Liver (tissue), 9 donors: ENCODE measurements around the gene MOB4. TPM values are rescaled to one million over a fixed set of nuclear protein-coding genes. Genes with fewer than 3 reads are reported as not detected.

Experiments used
- DNase-seq: peaks from one replicate; pipeline ENCODE4 v3.0.0-alpha.2; 2017; ENCODE audit warnings: low spot score
- H3K27ac ChIP-seq, 2 donors: one replicate each; pipeline ENCODE4 v1.7.0; 2013; ENCODE audit warnings: inconsistent platforms in 2 of 2, low read length in 2 of 2, control low read depth in 1 of 2, low read depth in 1 of 2, mild to moderate bottlenecking in 1 of 2
- H3K27me3 ChIP-seq, 4 donors: one replicate each; pipeline versions ENCODE4 v1.6.1 to v1.7.0; 2013; ENCODE audit warnings: low read length in 3 of 4, inconsistent platforms in 1 of 4, mild to moderate bottlenecking in 1 of 4, moderate library complexity in 1 of 4; ENCODE audit not compliant: control insufficient read depth in 4 of 4, insufficient read depth in 4 of 4
- H3K36me3 ChIP-seq, 4 donors: one replicate each; pipeline versions ENCODE4 v1.6.1 to v1.7.0; 2013; ENCODE audit warnings: low read length in 3 of 4, mild to moderate bottlenecking in 3 of 4, low read depth in 1 of 4, moderate library complexity in 1 of 4; ENCODE audit not compliant: control insufficient read depth in 4 of 4, insufficient read depth in 3 of 4
- H3K4me1 ChIP-seq, 4 donors: one replicate each; pipeline versions ENCODE4 v1.6.1 to v1.7.0; 2013; ENCODE audit warnings: low read length in 3 of 4, mild to moderate bottlenecking in 3 of 4, moderate library complexity in 1 of 4; ENCODE audit not compliant: control insufficient read depth in 4 of 4, insufficient read depth in 4 of 4
- H3K4me3 ChIP-seq, 3 donors: one replicate each; pipeline versions ENCODE4 v1.6.1 to v1.7.0; 2013; ENCODE audit warnings: low read length in 3 of 3, control low read depth in 1 of 3, low read depth in 1 of 3, mild to moderate bottlenecking in 1 of 3
- H3K9ac ChIP-seq, 2 donors: one replicate each; pipeline ENCODE4 v1.7.0; 2013; ENCODE audit warnings: low read length in 2 of 2, mild to moderate bottlenecking in 2 of 2, moderate library complexity in 2 of 2, control low read depth in 1 of 2, low read depth in 1 of 2
- H3K9me3 ChIP-seq, 4 donors: one replicate each; pipeline versions ENCODE4 v1.6.1 to v1.7.0; 2013; ENCODE audit warnings: low read length in 3 of 4; ENCODE audit not compliant: control insufficient read depth in 4 of 4
- EGR1 ChIP-seq, 2 donors: IDR thresholded peaks; 2 replicates each; pipeline ENCODE4 v1.6.1; 2016 to 2018; ENCODE audit warnings: antibody characterized with exemption in 2 of 2, low read depth in 2 of 2
- FOXA1 ChIP-seq: IDR thresholded peaks from 2 replicates; pipeline ENCODE4 v1.6.1; 2016; ENCODE audit warnings: antibody characterized with exemption
- FOXA2 ChIP-seq: IDR thresholded peaks from 2 replicates; pipeline ENCODE4 v1.6.1; 2016; ENCODE audit warnings: antibody characterized with exemption
- GABPA ChIP-seq, 2 donors: IDR thresholded peaks in 1 of 2; conservative IDR thresholded peaks in 1 of 2; 2 replicates each; pipeline ENCODE4 v1.6.1; 2016; ENCODE audit warnings: antibody characterized with exemption in 2 of 2, mild to moderate bottlenecking in 1 of 2, moderate library complexity in 1 of 2
- HNF4A ChIP-seq, 2 donors: conservative IDR thresholded peaks; 2 replicates each; pipeline ENCODE4 v1.6.1; 2016; ENCODE audit warnings: antibody characterized with exemption in 2 of 2, mild to moderate bottlenecking in 2 of 2
- HNF4G ChIP-seq: IDR thresholded peaks from 2 replicates; pipeline ENCODE4 v1.6.1; 2016; ENCODE audit warnings: antibody characterized with exemption
- JUND ChIP-seq, 2 donors: IDR thresholded peaks; 2 replicates each; pipeline ENCODE4 v1.6.1; 2016; ENCODE audit warnings: antibody characterized with exemption in 2 of 2
- NR2F2 ChIP-seq: IDR thresholded peaks from 2 replicates; pipeline ENCODE4 v1.6.1; 2016; ENCODE audit warnings: antibody characterized with exemption
- RAD21 ChIP-seq, 2 donors: IDR thresholded peaks; 2 replicates each; pipeline ENCODE4 v1.6.1; 2016; ENCODE audit warnings: antibody characterized with exemption in 2 of 2, mild to moderate bottlenecking in 2 of 2
- RXRA ChIP-seq, 2 donors: IDR thresholded peaks; 2 replicates each; pipeline ENCODE4 v1.6.1; 2017 to 2018; ENCODE audit warnings: antibody characterized with exemption in 2 of 2, mild to moderate bottlenecking in 1 of 2
- SP1 ChIP-seq: IDR thresholded peaks from 2 replicates; pipeline ENCODE4 v1.6.1; 2018; ENCODE audit warnings: antibody characterized with exemption, mild to moderate bottlenecking
- TAF1 ChIP-seq: conservative IDR thresholded peaks from 2 replicates; pipeline ENCODE4 v1.6.1; 2016; ENCODE audit warnings: antibody characterized with exemption, mild to moderate bottlenecking
- YY1 ChIP-seq: IDR thresholded peaks from 2 replicates; pipeline ENCODE4 v1.6.1; 2016; ENCODE audit warnings: antibody characterized with exemption, mild to moderate bottlenecking
- WGBS: extraction: QIAGEN DNeasy Blood & Tissue Kit; methylation state at CpG from one replicate; pipeline ENCODE4 v1.1.7; 2013; 5-methylcytosine and 5-hydroxymethylcytosine counted together
- polyA plus RNA-seq, 2 donors: library from polyadenylated mRNA; stranded (reverse) in 1 of 2; unstranded in 1 of 2; fragments of 200-250 nt in 1 of 2; fragments of >200 nt in 1 of 2; fragmentation: Nextera tagmentation in 1 of 2; extraction: Ambion mirVana in 1 of 2; gene quantifications; one replicate each; pipeline versions ENCODE4 v1.2.1 to v1.2.3, GENCODE V29; 2013 to 2015
- total RNA-seq, 2 donors: library from RNA; depleted of rRNA; stranded (reverse); fragments of >200 nt; gene quantifications; one replicate each; pipeline ENCODE4 v1.2.3, GENCODE V29; 2014
- TF ChIP-seq, protein P1 (sequence below): fragments of 150-350 bp; IDR thresholded peaks from 2 replicates; pipeline ENCODE4 v1.5.1; 2017; ENCODE audit warnings: improper control_type of control experiment, low read depth, low read length; ENCODE audit not compliant: missing input control
- TF ChIP-seq, protein P2 (sequence below): IDR thresholded peaks from 2 replicates; pipeline ENCODE4 v1.6.1; 2016; ENCODE audit warnings: antibody characterized with exemption
- TF ChIP-seq, protein P3 (sequence below): IDR thresholded peaks from 2 replicates; pipeline ENCODE4 v1.6.1; 2016; ENCODE audit warnings: antibody characterized with exemption
- TF ChIP-seq, protein P4 (sequence below): IDR thresholded peaks from 2 replicates; pipeline ENCODE4 v1.6.1; 2016; ENCODE audit warnings: antibody characterized with exemption, mild to moderate bottlenecking
- donor health status: healthy.
- donor health status: healthy.
- donor health status: healthy.
- donor health status: healthy.
- donor health status: healthy.

MOB4 gene
- total and polyA plus RNA-seq, 4 donors = 7.6 to 17.5 (median 12.5) TPM

DNA sequence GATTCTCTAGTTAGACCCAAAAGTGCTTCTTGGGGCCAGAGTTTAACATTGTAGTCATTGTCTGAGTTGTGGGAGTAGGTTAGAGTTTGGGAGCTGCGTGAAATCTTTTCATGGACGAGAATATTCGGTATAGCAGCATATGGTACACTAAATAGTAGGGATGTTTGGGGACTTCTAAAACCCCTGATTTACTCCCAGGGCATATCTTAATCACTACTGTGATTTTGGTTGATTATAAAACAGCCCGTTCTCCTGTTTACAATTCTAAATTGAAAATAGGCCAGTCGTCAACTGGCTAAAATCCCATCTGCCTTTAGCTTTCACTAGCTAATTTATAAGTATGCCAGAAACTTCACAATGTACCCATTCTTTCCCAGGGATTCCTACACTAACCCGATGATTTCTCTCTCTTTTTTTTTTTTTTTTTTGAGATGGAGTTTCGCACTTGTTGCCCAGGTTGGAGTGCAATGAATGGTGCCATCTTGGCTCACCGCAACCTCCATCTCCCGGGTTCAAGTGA is 44.3 kb downstream of the MOB4 start:
- TF ChIP-seq GABPA (IDR thresholded peaks at IDR 0.05 in 1 of 2, conservative IDR thresholded peaks at IDR 0.05 in 1 of 2) = no peak
- TF ChIP-seq, protein P1, sequence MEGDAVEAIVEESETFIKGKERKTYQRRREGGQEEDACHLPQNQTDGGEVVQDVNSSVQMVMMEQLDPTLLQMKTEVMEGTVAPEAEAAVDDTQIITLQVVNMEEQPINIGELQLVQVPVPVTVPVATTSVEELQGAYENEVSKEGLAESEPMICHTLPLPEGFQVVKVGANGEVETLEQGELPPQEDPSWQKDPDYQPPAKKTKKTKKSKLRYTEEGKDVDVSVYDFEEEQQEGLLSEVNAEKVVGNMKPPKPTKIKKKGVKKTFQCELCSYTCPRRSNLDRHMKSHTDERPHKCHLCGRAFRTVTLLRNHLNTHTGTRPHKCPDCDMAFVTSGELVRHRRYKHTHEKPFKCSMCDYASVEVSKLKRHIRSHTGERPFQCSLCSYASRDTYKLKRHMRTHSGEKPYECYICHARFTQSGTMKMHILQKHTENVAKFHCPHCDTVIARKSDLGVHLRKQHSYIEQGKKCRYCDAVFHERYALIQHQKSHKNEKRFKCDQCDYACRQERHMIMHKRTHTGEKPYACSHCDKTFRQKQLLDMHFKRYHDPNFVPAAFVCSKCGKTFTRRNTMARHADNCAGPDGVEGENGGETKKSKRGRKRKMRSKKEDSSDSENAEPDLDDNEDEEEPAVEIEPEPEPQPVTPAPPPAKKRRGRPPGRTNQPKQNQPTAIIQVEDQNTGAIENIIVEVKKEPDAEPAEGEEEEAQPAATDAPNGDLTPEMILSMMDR = no peak
- TF ChIP-seq RAD21 (IDR thresholded peaks at IDR 0.05) = no peak
- no peak for TF ChIP-seq HNF4G
- no peak for TF ChIP-seq FOXA2
- no peak for TF ChIP-seq RXRA (IDR thresholded peaks at IDR 0.05)
- no peak for TF ChIP-seq NR2F2
- TF ChIP-seq YY1 = no peak
- TF ChIP-seq, protein P2, sequence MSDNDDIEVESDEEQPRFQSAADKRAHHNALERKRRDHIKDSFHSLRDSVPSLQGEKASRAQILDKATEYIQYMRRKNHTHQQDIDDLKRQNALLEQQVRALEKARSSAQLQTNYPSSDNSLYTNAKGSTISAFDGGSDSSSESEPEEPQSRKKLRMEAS = no peak
- no peak for TF ChIP-seq FOXA1
- no peak for TF ChIP-seq JUND (IDR thresholded peaks at IDR 0.05)
- no peak for TF ChIP-seq SP1
- TF ChIP-seq, protein P3, sequence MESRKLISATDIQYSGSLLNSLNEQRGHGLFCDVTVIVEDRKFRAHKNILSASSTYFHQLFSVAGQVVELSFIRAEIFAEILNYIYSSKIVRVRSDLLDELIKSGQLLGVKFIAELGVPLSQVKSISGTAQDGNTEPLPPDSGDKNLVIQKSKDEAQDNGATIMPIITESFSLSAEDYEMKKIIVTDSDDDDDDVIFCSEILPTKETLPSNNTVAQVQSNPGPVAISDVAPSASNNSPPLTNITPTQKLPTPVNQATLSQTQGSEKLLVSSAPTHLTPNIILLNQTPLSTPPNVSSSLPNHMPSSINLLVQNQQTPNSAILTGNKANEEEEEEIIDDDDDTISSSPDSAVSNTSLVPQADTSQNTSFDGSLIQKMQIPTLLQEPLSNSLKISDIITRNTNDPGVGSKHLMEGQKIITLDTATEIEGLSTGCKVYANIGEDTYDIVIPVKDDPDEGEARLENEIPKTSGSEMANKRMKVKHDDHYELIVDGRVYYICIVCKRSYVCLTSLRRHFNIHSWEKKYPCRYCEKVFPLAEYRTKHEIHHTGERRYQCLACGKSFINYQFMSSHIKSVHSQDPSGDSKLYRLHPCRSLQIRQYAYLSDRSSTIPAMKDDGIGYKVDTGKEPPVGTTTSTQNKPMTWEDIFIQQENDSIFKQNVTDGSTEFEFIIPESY = no peak
- no peak for TF ChIP-seq TAF1
- no peak for TF ChIP-seq HNF4A (conservative IDR thresholded peaks at IDR 0.05)
- TF ChIP-seq EGR1 (IDR thresholded peaks at IDR 0.05; ENCODE audit: low read depth in 2 of 2) = no peak
- TF ChIP-seq, protein P4, sequence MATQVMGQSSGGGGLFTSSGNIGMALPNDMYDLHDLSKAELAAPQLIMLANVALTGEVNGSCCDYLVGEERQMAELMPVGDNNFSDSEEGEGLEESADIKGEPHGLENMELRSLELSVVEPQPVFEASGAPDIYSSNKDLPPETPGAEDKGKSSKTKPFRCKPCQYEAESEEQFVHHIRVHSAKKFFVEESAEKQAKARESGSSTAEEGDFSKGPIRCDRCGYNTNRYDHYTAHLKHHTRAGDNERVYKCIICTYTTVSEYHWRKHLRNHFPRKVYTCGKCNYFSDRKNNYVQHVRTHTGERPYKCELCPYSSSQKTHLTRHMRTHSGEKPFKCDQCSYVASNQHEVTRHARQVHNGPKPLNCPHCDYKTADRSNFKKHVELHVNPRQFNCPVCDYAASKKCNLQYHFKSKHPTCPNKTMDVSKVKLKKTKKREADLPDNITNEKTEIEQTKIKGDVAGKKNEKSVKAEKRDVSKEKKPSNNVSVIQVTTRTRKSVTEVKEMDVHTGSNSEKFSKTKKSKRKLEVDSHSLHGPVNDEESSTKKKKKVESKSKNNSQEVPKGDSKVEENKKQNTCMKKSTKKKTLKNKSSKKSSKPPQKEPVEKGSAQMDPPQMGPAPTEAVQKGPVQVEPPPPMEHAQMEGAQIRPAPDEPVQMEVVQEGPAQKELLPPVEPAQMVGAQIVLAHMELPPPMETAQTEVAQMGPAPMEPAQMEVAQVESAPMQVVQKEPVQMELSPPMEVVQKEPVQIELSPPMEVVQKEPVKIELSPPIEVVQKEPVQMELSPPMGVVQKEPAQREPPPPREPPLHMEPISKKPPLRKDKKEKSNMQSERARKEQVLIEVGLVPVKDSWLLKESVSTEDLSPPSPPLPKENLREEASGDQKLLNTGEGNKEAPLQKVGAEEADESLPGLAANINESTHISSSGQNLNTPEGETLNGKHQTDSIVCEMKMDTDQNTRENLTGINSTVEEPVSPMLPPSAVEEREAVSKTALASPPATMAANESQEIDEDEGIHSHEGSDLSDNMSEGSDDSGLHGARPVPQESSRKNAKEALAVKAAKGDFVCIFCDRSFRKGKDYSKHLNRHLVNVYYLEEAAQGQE = no peak
- no peak overlapping the region for H3K27ac ChIP-seq

More for the DNA sequence above, 44.3 kb downstream of the MOB4 start:
- peaks cover 0 to 5% (median 1%) of the 10 kb centered on the region in 4 donors for H3K36me3 ChIP-seq
- no peak overlapping the region for H3K4me3 ChIP-seq
- 96% methylated on average over 9 of the region's 9 CpGs for WGBS
- no peaks in the 10 kb centered on the region for H3K27me3 ChIP-seq
- DNase-seq = no peak
- H3K9ac ChIP-seq = no peak overlapping the region
- no peaks in the 10 kb centered on the region for H3K4me1 ChIP-seq
- no peaks in the 10 kb centered on the region for H3K9me3 ChIP-seq
